K562 (cell line): ENCODE measurements around the gene NME7. TPM values are rescaled to one million over a fixed set of nuclear protein-coding genes. Genes with fewer than 3 reads are reported as not detected.

ENCODE experiments used
- BHLHE40 ChIP-seq: IDR thresholded peaks from 2 replicates; pipeline ENCODE4 v1.6.1; 2011; ENCODE audit warnings: low read length, improper control_type of control experiment
- EHMT2 ChIP-seq: fragments of 450-650 bp; IDR thresholded peaks from 2 replicates; pipeline ENCODE4 v1.6.1; 2018; ENCODE audit warnings: antibody characterized with exemption
- ELF2 ChIP-seq: fragments of 250-450 bp; sonication (Bioruptor Pico); IDR thresholded peaks from 2 replicates; pipeline ENCODE4 v1.5.0; 2021; ENCODE audit warnings: mild to moderate bottlenecking
- ETS2 ChIP-seq: IDR thresholded peaks from 2 replicates; pipeline ENCODE4 v1.6.1; 2016; ENCODE audit warnings: borderline replicate concordance, missing genetic modification characterization, mild to moderate bottlenecking, moderate library complexity, missing compliant biosample characterization; ENCODE audit not compliant: poor library complexity, severe bottlenecking
- FOS ChIP-seq: IDR thresholded peaks from 3 replicates; pipeline ENCODE4 v1.6.1; 2011; ENCODE audit not compliant: insufficient read length; ENCODE audit errors: extremely low read depth
- GATAD2B ChIP-seq: fragments of 450-650 bp; IDR thresholded peaks from 2 replicates; pipeline ENCODE4 v1.6.1; 2017; ENCODE audit warnings: mild to moderate bottlenecking, borderline replicate concordance
- GTF2A2 ChIP-seq: IDR thresholded peaks from 2 replicates; pipeline ENCODE4 v1.6.1; 2016; ENCODE audit warnings: mild to moderate bottlenecking, missing genetic modification characterization, missing compliant biosample characterization
- GTF2F1 ChIP-seq: IDR thresholded peaks from 2 replicates; pipeline ENCODE4 v1.6.1; 2011; ENCODE audit warnings: low read depth, low read length, improper control_type of control experiment
- HDAC3 ChIP-seq: fragments of 450-650 bp; IDR thresholded peaks from 2 replicates; pipeline ENCODE4 v1.6.1; 2018; ENCODE audit warnings: borderline replicate concordance, mild to moderate bottlenecking, moderate library complexity; ENCODE audit not compliant: partially characterized antibody
- LARP7 ChIP-seq: fragments of 450-650 bp; IDR thresholded peaks from 2 replicates; pipeline ENCODE4 v1.6.1; 2016
- SAP30 ChIP-seq: fragments of 200-600 bp; sonication (generic); IDR thresholded peaks from 2 replicates; pipeline ENCODE4 v1.6.1; 2012; ENCODE audit warnings: borderline replicate concordance, low read depth, mild to moderate bottlenecking, moderate library complexity, low read length, control low read depth, inconsistent platforms; ENCODE audit not compliant: insufficient read depth, poor library complexity, severe bottlenecking
- ZBTB7A ChIP-seq: IDR thresholded peaks from 2 replicates; pipeline ENCODE4 v1.6.1; 2011; ENCODE audit warnings: low read depth, mild to moderate bottlenecking, low read length, moderate library complexity, borderline replicate concordance; ENCODE audit not compliant: control insufficient read depth
- ZC3H8 ChIP-seq: fragments of 450-650 bp; IDR thresholded peaks from 2 replicates; pipeline ENCODE4 v1.6.1; 2017
- polyA plus RNA-seq, 8 experiments: library from polyadenylated mRNA; depleted of rRNA in 4 of 8; stranded (reverse) in 5 of 8; unstranded in 3 of 8; fragments of >200 nt; fragmentation: Nextera tagmentation in 2 of 8; fragmentation: Illumina TruSeq in 1 of 8; extraction: Ambion mirVana in 2 of 8; extraction: Trizol in 1 of 8; gene quantifications; 2 replicates each; pipeline versions ENCODE4 v1.2.1 to v1.2.3, GENCODE V29; 2011 to 2014; ENCODE audit warnings: inconsistent platforms in 1 of 8, missing spikeins in 1 of 8
- total RNA-seq, 7 experiments: library from RNA; depleted of rRNA in 6 of 7; stranded (reverse); fragments of >200 nt in 6 of 7; fragmentation: Illumina TruSeq in 2 of 7; extraction: Trizol in 2 of 7; gene quantifications; 2 replicates each; pipeline versions ENCODE4 v1.2.1 to v1.2.3, GENCODE V29; 2011 to 2021; ENCODE audit warnings: low replicate concordance in 1 of 7
- TF ChIP-seq, protein P1 (sequence below): fragments of 450-650 bp; IDR thresholded peaks from 2 replicates; pipeline ENCODE4 v1.6.1; 2018; ENCODE audit warnings: mild to moderate bottlenecking, low read depth; ENCODE audit not compliant: partially characterized antibody
- TF ChIP-seq, protein P2 (sequence below): sonication (generic); formaldehyde crosslinking; IDR thresholded peaks from 2 replicates; pipeline ENCODE4 v1.8.0; 2022; ENCODE audit warnings: mild to moderate bottlenecking, missing genetic modification reagents
- TF ChIP-seq, protein P3 (sequence below): sonication (generic); formaldehyde crosslinking; IDR thresholded peaks from 2 replicates; pipeline ENCODE4 v1.8.1; 2022; ENCODE audit warnings: missing genetic modification reagents
- TF ChIP-seq, protein P4 (sequence below): fragments of 250-450 bp; sonication (Bioruptor Pico); IDR thresholded peaks from 2 replicates; pipeline ENCODE4 v1.5.0; 2020; ENCODE audit warnings: mild to moderate bottlenecking, borderline replicate concordance
- TF ChIP-seq, protein P5 (sequence below): fragments of 250-450 bp; sonication (Bioruptor Pico); IDR thresholded peaks from 2 replicates; pipeline ENCODE4 v1.4.0; 2020; ENCODE audit warnings: mild to moderate bottlenecking
- TF ChIP-seq, protein P6 (sequence below): fragments of 250-450 bp; sonication (Bioruptor Pico); IDR thresholded peaks from 2 replicates; pipeline ENCODE4 v1.8.0; 2021; ENCODE audit warnings: borderline replicate concordance, mild to moderate bottlenecking, moderate library complexity; ENCODE audit not compliant: poor library complexity, severe bottlenecking

NME7 gene
- total and polyA plus RNA-seq, 9 of the 15 experiments (the other 6 are each of a cell fraction or from before 2014, with no cell fraction given), result 7.9 to 43.2 (median 23.9) TPM

DNA sequence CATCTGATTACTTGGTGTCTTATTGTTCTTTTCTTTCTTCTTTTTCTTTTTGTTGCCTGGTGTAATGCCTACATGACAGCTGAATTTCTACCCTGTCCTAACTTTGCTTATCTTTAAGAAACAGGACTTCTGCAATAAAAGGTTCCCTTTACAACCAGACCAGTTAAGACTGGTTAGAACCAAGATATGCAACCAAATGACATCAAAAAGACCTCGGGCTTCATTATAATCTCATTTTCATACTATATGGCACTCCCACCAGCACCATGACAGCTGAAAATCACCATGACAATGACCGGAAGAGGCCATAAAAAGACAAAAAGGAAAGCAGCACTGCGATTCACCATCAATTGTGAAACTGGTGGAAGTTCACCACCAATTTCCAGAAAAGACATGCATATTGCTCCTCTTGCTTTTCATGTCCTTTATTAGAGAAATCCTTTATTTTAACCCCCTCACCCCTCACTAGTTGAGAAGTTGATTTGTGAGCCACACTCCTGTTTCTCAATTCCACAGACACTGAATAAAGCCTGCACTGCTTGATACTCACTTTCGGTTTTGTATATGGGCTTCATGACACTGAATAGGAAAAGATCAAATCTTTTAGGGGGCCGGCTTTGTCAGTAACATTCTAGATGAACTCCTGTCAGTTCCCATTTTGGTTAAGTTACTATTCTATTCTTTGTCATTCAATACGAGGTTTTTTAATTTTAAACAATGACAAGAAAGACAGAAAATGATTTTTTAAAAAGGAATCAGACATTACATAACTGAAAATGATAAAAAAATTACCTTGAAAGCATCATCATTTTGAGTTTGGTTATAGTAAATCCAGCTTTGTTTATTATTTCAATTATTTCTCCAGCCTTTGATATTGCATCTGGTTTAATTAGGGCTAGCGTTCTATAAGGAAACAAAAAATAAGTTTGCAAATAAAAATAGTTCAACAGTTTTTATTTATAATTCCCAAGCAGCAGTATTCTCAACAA, 58.1 kb downstream of the NME7 start (continued):
- TF ChIP-seq GTF2F1, result no peak
- TF ChIP-seq HDAC3, result peak; percentile 30
- TF ChIP-seq ZC3H8, result no peak
- no peak for TF ChIP-seq GTF2A2 (tag)
- no peak for TF ChIP-seq SAP30
- TF ChIP-seq BHLHE40, result no peak
- TF ChIP-seq, protein P1, sequence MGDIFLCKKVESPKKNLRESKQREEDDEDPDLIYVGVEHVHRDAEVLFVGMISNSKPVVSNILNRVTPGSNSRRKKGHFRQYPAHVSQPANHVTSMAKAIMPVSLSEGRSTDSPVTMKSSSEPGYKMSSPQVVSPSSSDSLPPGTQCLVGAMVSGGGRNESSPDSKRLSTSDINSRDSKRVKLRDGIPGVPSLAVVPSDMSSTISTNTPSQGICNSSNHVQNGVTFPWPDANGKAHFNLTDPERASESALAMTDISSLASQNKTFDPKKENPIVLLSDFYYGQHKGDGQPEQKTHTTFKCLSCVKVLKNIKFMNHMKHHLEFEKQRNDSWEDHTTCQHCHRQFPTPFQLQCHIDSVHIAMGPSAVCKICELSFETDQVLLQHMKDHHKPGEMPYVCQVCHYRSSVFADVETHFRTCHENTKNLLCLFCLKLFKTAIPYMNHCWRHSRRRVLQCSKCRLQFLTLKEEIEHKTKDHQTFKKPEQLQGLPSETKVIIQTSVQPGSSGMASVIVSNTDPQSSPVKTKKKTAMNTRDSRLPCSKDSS, result no peak
- TF ChIP-seq, protein P2, sequence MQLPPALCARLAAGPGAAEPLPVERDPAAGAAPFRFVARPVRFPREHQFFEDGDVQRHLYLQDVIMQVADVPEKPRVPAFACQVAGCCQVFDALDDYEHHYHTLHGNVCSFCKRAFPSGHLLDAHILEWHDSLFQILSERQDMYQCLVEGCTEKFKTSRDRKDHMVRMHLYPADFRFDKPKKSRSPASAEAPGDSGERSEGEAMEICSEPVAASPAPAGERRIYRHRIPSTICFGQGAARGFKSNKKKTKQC (CRISPR knock-in tag), result no peak
- TF ChIP-seq FOS, result no peak
- TF ChIP-seq LARP7, result no peak
- TF ChIP-seq GATAD2B, result no peak
- TF ChIP-seq ZBTB7A, result no peak
- TF ChIP-seq, protein P3, sequence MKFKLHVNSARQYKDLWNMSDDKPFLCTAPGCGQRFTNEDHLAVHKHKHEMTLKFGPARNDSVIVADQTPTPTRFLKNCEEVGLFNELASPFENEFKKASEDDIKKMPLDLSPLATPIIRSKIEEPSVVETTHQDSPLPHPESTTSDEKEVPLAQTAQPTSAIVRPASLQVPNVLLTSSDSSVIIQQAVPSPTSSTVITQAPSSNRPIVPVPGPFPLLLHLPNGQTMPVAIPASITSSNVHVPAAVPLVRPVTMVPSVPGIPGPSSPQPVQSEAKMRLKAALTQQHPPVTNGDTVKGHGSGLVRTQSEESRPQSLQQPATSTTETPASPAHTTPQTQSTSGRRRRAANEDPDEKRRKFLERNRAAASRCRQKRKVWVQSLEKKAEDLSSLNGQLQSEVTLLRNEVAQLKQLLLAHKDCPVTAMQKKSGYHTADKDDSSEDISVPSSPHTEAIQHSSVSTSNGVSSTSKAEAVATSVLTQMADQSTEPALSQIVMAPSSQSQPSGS (CRISPR knock-in tag), result no peak
- TF ChIP-seq, protein P4, sequence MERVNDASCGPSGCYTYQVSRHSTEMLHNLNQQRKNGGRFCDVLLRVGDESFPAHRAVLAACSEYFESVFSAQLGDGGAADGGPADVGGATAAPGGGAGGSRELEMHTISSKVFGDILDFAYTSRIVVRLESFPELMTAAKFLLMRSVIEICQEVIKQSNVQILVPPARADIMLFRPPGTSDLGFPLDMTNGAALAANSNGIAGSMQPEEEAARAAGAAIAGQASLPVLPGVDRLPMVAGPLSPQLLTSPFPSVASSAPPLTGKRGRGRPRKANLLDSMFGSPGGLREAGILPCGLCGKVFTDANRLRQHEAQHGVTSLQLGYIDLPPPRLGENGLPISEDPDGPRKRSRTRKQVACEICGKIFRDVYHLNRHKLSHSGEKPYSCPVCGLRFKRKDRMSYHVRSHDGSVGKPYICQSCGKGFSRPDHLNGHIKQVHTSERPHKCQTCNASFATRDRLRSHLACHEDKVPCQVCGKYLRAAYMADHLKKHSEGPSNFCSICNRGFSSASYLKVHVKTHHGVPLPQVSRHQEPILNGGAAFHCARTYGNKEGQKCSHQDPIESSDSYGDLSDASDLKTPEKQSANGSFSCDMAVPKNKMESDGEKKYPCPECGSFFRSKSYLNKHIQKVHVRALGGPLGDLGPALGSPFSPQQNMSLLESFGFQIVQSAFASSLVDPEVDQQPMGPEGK (CRISPR knock-in tag), result no peak
- TF ChIP-seq, protein P5, sequence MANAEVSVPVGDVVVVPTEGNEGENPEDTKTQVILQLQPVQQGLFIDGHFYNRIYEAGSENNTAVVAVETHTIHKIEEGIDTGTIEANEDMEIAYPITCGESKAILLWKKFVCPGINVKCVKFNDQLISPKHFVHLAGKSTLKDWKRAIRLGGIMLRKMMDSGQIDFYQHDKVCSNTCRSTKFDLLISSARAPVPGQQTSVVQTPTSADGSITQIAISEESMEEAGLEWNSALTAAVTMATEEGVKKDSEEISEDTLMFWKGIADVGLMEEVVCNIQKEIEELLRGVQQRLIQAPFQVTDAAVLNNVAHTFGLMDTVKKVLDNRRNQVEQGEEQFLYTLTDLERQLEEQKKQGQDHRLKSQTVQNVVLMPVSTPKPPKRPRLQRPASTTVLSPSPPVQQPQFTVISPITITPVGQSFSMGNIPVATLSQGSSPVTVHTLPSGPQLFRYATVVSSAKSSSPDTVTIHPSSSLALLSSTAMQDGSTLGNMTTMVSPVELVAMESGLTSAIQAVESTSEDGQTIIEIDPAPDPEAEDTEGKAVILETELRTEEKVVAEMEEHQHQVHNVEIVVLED (CRISPR knock-in tag), result no peak
- no peak for TF ChIP-seq EHMT2
- no peak for TF ChIP-seq ELF2
- TF ChIP-seq, protein P6, sequence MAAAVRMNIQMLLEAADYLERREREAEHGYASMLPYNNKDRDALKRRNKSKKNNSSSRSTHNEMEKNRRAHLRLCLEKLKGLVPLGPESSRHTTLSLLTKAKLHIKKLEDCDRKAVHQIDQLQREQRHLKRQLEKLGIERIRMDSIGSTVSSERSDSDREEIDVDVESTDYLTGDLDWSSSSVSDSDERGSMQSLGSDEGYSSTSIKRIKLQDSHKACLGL, result no peak
- no peak for TF ChIP-seq ETS2
